Measurements from ENCODE around the gene GYPE.
"Not testable (repeated sequence)": the region's sequence is repeated elsewhere in the genome, so short reads cannot be mapped to it uniquely, and the experiment has no call there.

The GYPE gene

GRCh38 chr4:143879561-143879960 is 25.8 kb downstream of the GYPE start:
- in situ Hi-C loops (cut with MboI; ENCODE audit: low pct_unique_long_range_greater_than_20kb, low sequenced_read_pairs); DNase-seq: not testable (repeated sequence)

- in situ Hi-C loops (cut with MboI; ENCODE audit: low pct_unique_long_range_greater_than_20kb, low sequenced_read_pairs); DNase-seq: not testable (repeated sequence)
These were observed 30.0 kb downstream of the GYPE start for GRCh38 chr4:143875357-143875756.

GRCh38 chr4:143870523-143871268 is 34.7 kb downstream of the GYPE start:
- DNase-seq; in situ Hi-C loops (cut with MboI; ENCODE audit: low pct_unique_long_range_greater_than_20kb, low sequenced_read_pairs): not testable (repeated sequence)

GRCh38 chr4:143869925-143870324 is 35.4 kb downstream of the GYPE start:
- in situ Hi-C loops (cut with MboI; ENCODE audit: low pct_unique_long_range_greater_than_20kb, low sequenced_read_pairs); DNase-seq: not testable (repeated sequence)

GRCh38 chr4:143862716-143863115 is 42.6 kb downstream of the GYPE start:
- peak; percentile 52 for DNase-seq
- in situ Hi-C loops (cut with MboI; ENCODE audit: low pct_unique_long_range_greater_than_20kb, low sequenced_read_pairs): not testable (repeated sequence)

- no peak for DNase-seq
- in situ Hi-C loops (cut with MboI; ENCODE audit: low pct_unique_long_range_greater_than_20kb, low sequenced_read_pairs): no loop called here
These were observed 46.9 kb downstream of the GYPE start for GRCh38 chr4:143858456-143858855.

- in situ Hi-C loops (cut with MboI; ENCODE audit: low pct_unique_long_range_greater_than_20kb, low sequenced_read_pairs); DNase-seq: not testable (repeated sequence)
These were observed 47.7 kb downstream of the GYPE start for GRCh38 chr4:143857391-143858336.

GRCh38 chr4:143856017-143856557 is 49.3 kb downstream of the GYPE start:
- DNase-seq; in situ Hi-C loops (cut with MboI; ENCODE audit: low pct_unique_long_range_greater_than_20kb, low sequenced_read_pairs): not testable (repeated sequence)

- in situ Hi-C loops (cut with MboI; ENCODE audit: low pct_unique_long_range_greater_than_20kb, low sequenced_read_pairs): not testable (repeated sequence)
These were observed 50.7 kb downstream of the GYPE start for GRCh38 chr4:143854645-143855044.

GRCh38 chr4:143849296-143849695 is 56.1 kb downstream of the GYPE start:
- DNase-seq; in situ Hi-C loops (cut with MboI; ENCODE audit: low pct_unique_long_range_greater_than_20kb, low sequenced_read_pairs): not testable (repeated sequence)

More at GRCh38 chr4:143854645-143855044, 50.7 kb downstream of the GYPE start:
- peak; percentile 95 for DNase-seq

- DNase-seq; in situ Hi-C loops (cut with MboI; ENCODE audit: low pct_unique_long_range_greater_than_20kb, low sequenced_read_pairs): not testable (repeated sequence)
These were observed 61.9 kb downstream of the GYPE start for GRCh38 chr4:143843506-143843832.

- DNase-seq; in situ Hi-C loops (cut with MboI; ENCODE audit: low pct_unique_long_range_greater_than_20kb, low sequenced_read_pairs): not testable (repeated sequence)
These were observed 62.5 kb downstream of the GYPE start for GRCh38 chr4:143842624-143843505.

- DNase-seq; in situ Hi-C loops (cut with MboI; ENCODE audit: low pct_unique_long_range_greater_than_20kb, low sequenced_read_pairs): not testable (repeated sequence)
These were observed 65.9 kb downstream of the GYPE start for GRCh38 chr4:143839413-143839812.

GRCh38 chr4:143834196-143834595 is 71.2 kb downstream of the GYPE start:
- in situ Hi-C loops (cut with MboI; ENCODE audit: low pct_unique_long_range_greater_than_20kb, low sequenced_read_pairs); DNase-seq: not testable (repeated sequence)

GRCh38 chr4:143833676-143834075 is 71.7 kb downstream of the GYPE start:
- DNase-seq; in situ Hi-C loops (cut with MboI; ENCODE audit: low pct_unique_long_range_greater_than_20kb, low sequenced_read_pairs): not testable (repeated sequence)

GRCh38 chr4:143830576-143830975 is 74.8 kb downstream of the GYPE start:
- in situ Hi-C loops (cut with MboI; ENCODE audit: low pct_unique_long_range_greater_than_20kb, low sequenced_read_pairs); DNase-seq: not testable (repeated sequence)

- DNase-seq: peak; percentile 55
- in situ Hi-C loops (cut with MboI; ENCODE audit: low pct_unique_long_range_greater_than_20kb, low sequenced_read_pairs): not testable (repeated sequence)
These were observed 76.1 kb downstream of the GYPE start for GRCh38 chr4:143829239-143829620.
